ENCODE results near the gene POLR2E. TPM values are rescaled to one million over a fixed set of nuclear protein-coding genes. Genes with fewer than 3 reads are reported as not detected.

The POLR2E gene
- total RNA-seq, 4 donors from 2014 or later, result 118 to 263 (median 228) TPM

- peaks cover 0 to 22% of the 10 kb centered on the region in 2 donors for H3K36me3 ChIP-seq
- no peaks in the 10 kb centered on the region for H3K9me3 ChIP-seq
- in situ Hi-C loops (cut with MboI; ENCODE audit: low sequenced_read_pairs in 4 of 4), result no loop called here
- no peaks in the 10 kb centered on the region for H3K27me3 ChIP-seq
- TF ChIP-seq CTCF (IDR thresholded peaks at IDR 0.05 in 4 of 5, conservative IDR thresholded peaks at IDR 0.05 in 1 of 5) (no peak), POLR2A (IDR thresholded peaks at IDR 0.05) (no peak)
- intact Hi-C loops (cut with DNase I; ENCODE audit: low total_unique reads), result loop anchor here (10.0 kb wide), 1 partner anchor 958 kb away; no protein-coding TSS in a partner anchor
- H3K4me3 ChIP-seq, result no peak overlapping the region
- no peak for ATAC-seq
- peak overlapping the region in 3 of 4 donors; percentile 2 to 95 (median 15) for H3K27ac ChIP-seq
- no peak for DNase-seq
- H3K4me1 ChIP-seq, result peaks cover 23 to 32% of the 10 kb centered on the region in 2 donors
Observed at GRCh38 chr19:1106841-1107660, 11.9 kb upstream of the POLR2E start.

GRCh38 chr19:1105873-1106840 lies 11.0 kb upstream of the POLR2E start:
- Histone ChIP-seq H3K4me1 (peaks cover 32 to 34% of the 10 kb centered on the region in 2 donors), H3K4me3 (peak overlapping the region in 1 of 4 donors; percentile 69), H3K9me3 (no peaks in the 10 kb centered on the region), H3K36me3 (peaks cover 0 to 22% of the 10 kb centered on the region in 2 donors), H3K27ac (peak overlapping the region in 3 of 4 donors; percentile 15 to 100 (median 95)), H3K27me3 (no peaks in the 10 kb centered on the region)
- intact Hi-C loops (cut with DNase I; ENCODE audit: low total_unique reads) (loop anchor here (2.0 to 10.0 kb wide), 2 partner anchors 135 to 959 kb away; partner anchors contain the start of gene ATP5F1D), in situ Hi-C loops (cut with MboI; ENCODE audit: low sequenced_read_pairs in 4 of 4) (no loop called here)
- no peak for TF ChIP-seq POLR2A (IDR thresholded peaks at IDR 0.05)
- TF ChIP-seq CTCF (IDR thresholded peaks at IDR 0.05 in 4 of 5, conservative IDR thresholded peaks at IDR 0.05 in 1 of 5), result no peak
- ATAC-seq (no peak), DNase-seq (no peak)

DNA sequence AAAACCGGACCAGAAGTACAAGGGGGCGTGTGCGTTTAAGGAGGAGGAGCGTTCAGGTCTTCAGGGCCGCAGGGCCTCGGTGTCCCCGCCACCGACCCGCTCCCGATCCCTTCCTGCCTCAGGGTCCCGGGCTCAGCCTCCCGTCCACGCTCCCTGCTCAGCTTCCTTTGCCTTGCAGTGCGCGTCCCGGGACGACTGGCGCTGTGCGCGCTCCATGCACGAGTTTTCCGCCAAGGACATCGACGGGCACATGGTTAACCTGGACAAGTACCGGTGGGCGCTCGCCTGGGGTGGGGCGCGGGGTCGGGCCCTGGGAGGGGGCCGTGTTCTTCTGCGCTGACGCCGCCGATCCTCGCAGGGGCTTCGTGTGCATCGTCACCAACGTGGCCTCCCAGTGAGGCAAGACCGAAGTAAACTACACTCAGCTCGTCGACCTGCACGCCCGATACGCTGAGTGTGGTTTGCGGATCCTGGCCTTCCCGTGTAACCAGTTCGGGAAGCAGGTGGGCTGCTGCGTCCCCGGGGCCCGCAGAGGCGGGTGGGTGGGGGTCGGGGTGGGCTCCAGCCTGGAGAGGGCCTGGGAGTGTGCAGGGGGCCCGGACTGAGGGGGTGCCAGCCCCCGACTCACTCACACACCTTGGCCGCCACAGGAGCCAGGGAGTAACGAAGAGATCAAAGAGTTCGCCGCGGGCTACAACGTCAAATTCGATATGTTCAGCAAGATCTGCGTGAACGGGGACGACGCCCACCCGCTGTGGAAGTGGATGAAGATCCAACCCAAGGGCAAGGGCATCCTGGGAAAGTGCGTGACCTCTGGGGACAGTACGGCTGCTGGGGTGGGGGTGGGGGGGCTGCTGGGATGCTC lies 10.1 kb upstream of the POLR2E start:
- H3K9me3 ChIP-seq, result no peaks in the 10 kb centered on the region
- peak overlapping the region; percentile 95 to 100 (median 98) for H3K27ac ChIP-seq
- TF ChIP-seq CTCF (IDR thresholded peaks at IDR 0.05 in 4 of 5, conservative IDR thresholded peaks at IDR 0.05 in 1 of 5) (no peak), POLR2A (IDR thresholded peaks at IDR 0.05) (no peak)
- ATAC-seq (no peak), DNase-seq (no peak)
- H3K36me3 ChIP-seq, result peaks cover 0 to 22% of the 10 kb centered on the region in 2 donors
- H3K4me1 ChIP-seq, result peaks cover 34 to 38% of the 10 kb centered on the region in 2 donors
- in situ Hi-C loops (cut with MboI; ENCODE audit: low sequenced_read_pairs in 4 of 4) (no loop called here), intact Hi-C loops (cut with DNase I; ENCODE audit: low total_unique reads) (loop anchor here (2.0 to 10.0 kb wide), 2 partner anchors 136 to 960 kb away; partner anchors contain the start of gene ATP5F1D)
- H3K4me3 ChIP-seq, result peak overlapping the region; percentile 69 to 98 (median 83)
- H3K27me3 ChIP-seq, result no peaks in the 10 kb centered on the region
